ENCODE measurements around the gene CCDC9.

Gene CCDC9

GRCh38 chr19:47270408-47270807, 14.1 kb downstream of the CCDC9 start:
- no peak for ATAC-seq
- no peak for TF ChIP-seq CSRNP3 (CRISPR knock-in tag; IDR thresholded peaks at IDR 0.05)
- TF ChIP-seq, protein P1, sequence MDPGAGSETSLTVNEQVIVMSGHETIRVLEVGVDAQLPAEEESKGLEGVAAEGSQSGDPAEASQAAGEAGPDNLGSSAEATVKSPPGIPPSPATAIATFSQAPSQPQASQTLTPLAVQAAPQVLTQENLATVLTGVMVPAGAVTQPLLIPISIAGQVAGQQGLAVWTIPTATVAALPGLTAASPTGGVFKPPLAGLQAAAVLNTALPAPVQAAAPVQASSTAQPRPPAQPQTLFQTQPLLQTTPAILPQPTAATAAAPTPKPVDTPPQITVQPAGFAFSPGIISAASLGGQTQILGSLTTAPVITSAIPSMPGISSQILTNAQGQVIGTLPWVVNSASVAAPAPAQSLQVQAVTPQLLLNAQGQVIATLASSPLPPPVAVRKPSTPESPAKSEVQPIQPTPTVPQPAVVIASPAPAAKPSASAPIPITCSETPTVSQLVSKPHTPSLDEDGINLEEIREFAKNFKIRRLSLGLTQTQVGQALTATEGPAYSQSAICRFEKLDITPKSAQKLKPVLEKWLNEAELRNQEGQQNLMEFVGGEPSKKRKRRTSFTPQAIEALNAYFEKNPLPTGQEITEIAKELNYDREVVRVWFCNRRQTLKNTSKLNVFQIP (CRISPR knock-in tag; IDR thresholded peaks at IDR 0.05; ENCODE audit: borderline replicate concordance, low read depth): no peak
- TF ChIP-seq ZNF70 (CRISPR knock-in tag; IDR thresholded peaks at IDR 0.05): no peak
- TF ChIP-seq SNAI2 (CRISPR knock-in tag; IDR thresholded peaks at IDR 0.05): no peak
- TF ChIP-seq ZFP3 (CRISPR knock-in tag; IDR thresholded peaks at IDR 0.05): no peak
- no peak for TF ChIP-seq ZC3H10 (CRISPR knock-in tag; IDR thresholded peaks at IDR 0.05)
- TF ChIP-seq TOX (CRISPR knock-in tag; IDR thresholded peaks at IDR 0.05; ENCODE audit: borderline replicate concordance): no peak
- no peak for TF ChIP-seq CREB5 (CRISPR knock-in tag; IDR thresholded peaks at IDR 0.05; ENCODE audit: low read depth)
- TF ChIP-seq ARNTL (CRISPR knock-in tag; IDR thresholded peaks at IDR 0.05; ENCODE audit: borderline replicate concordance, low read depth): no peak
- TF ChIP-seq RARB (CRISPR knock-in tag; IDR thresholded peaks at IDR 0.05): no peak
- no peak for TF ChIP-seq CSDC2 (CRISPR knock-in tag; IDR thresholded peaks at IDR 0.05)
- no peak for TF ChIP-seq ZFP30 (CRISPR knock-in tag; IDR thresholded peaks at IDR 0.05)
- TF ChIP-seq GLIS3 (CRISPR knock-in tag; IDR thresholded peaks at IDR 0.05): no peak
- no peak for TF ChIP-seq PATZ1 (CRISPR knock-in tag; IDR thresholded peaks at IDR 0.05; ENCODE audit: borderline replicate concordance)
- no peak for TF ChIP-seq ZNF8 (CRISPR knock-in tag; IDR thresholded peaks at IDR 0.05)
- no peak for TF ChIP-seq PPARA (CRISPR knock-in tag; IDR thresholded peaks at IDR 0.05; ENCODE audit: borderline replicate concordance)
- no peak for TF ChIP-seq OSR1 (CRISPR knock-in tag; IDR thresholded peaks at IDR 0.05)
- TF ChIP-seq TSHZ2 (CRISPR knock-in tag; IDR thresholded peaks at IDR 0.05): no peak

DNA sequence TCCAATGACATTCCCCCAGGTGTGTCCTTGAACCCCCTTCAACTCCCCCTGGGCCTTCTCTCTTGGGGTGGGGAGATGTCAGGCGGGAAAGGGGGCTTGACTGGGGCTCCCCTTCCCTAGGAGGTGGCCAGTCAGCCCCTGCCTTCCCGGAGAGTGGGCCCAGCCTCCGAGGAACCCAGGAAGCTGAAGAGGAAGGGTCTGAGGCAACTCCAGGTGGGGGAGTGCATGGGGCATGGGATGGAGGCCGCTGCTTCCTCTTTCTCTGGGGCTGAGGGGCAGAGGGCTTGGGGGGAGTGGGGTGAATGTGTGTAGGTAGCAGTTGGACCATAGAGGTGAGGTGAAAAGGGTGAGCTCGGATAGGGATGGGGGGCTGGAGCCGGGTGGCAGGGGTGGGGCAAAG, 15.6 kb downstream of the CCDC9 start:
- no peak for ATAC-seq
- TF ChIP-seq SNAI2 (CRISPR knock-in tag; IDR thresholded peaks at IDR 0.05) (no peak), OSR1 (CRISPR knock-in tag; IDR thresholded peaks at IDR 0.05) (no peak), RARB (CRISPR knock-in tag; IDR thresholded peaks at IDR 0.05) (no peak), ZNF8 (CRISPR knock-in tag; IDR thresholded peaks at IDR 0.05) (no peak), TCF4 (CRISPR knock-in tag; IDR thresholded peaks at IDR 0.05; ENCODE audit: borderline replicate concordance) (no peak), ZFP3 (CRISPR knock-in tag; IDR thresholded peaks at IDR 0.05) (no peak), ZC3H10 (CRISPR knock-in tag; IDR thresholded peaks at IDR 0.05) (no peak), CSRNP3 (CRISPR knock-in tag; IDR thresholded peaks at IDR 0.05) (no peak), TSHZ2 (CRISPR knock-in tag; IDR thresholded peaks at IDR 0.05) (no peak), GLIS3 (CRISPR knock-in tag; IDR thresholded peaks at IDR 0.05) (no peak), ISL1 (CRISPR knock-in tag; IDR thresholded peaks at IDR 0.05) (no peak), PATZ1 (CRISPR knock-in tag; IDR thresholded peaks at IDR 0.05; ENCODE audit: borderline replicate concordance) (no peak)
- TF ChIP-seq, protein P1 (CRISPR knock-in tag; IDR thresholded peaks at IDR 0.05; ENCODE audit: borderline replicate concordance, low read depth): no peak

Data from SK-N-SH treated with all-trans-retinoic acid at 6 μM for 48 hours (cell line).